HepG2 (cell line): ENCODE results near the gene ANAPC2. TPM values are rescaled to one million over a fixed set of nuclear protein-coding genes. Genes with fewer than 3 reads are reported as not detected.

Experiments used
- ATF1 ChIP-seq: IDR thresholded peaks from 2 replicates; pipeline ENCODE4 v1.6.1; 2016; ENCODE audit warnings: mild to moderate bottlenecking, control low read depth
- FOXP1 ChIP-seq, 2 experiments: fragments of 450-650 bp in 1 of 2; IDR thresholded peaks; 2 replicates each; pipeline ENCODE4 v1.6.1; 2017 to 2018; ENCODE audit warnings: antibody characterized with exemption in 1 of 2
- HNRNPL ChIP-seq: fragments of 200-400 bp; formaldehyde crosslinking; IDR thresholded peaks from 2 replicates; pipeline ENCODE4 v1.6.1; 2017; ENCODE audit warnings: mild to moderate bottlenecking, low read depth, low read length
- MTF2 ChIP-seq: sonication (generic); formaldehyde crosslinking; IDR thresholded peaks from 2 replicates; pipeline ENCODE4 v1.5.0; 2020; ENCODE audit warnings: missing genetic modification reagents, borderline replicate concordance
- PCBP1 ChIP-seq: fragments of 200-400 bp; formaldehyde crosslinking; IDR thresholded peaks from 2 replicates; pipeline ENCODE4 v1.6.1; 2017; ENCODE audit warnings: mild to moderate bottlenecking, low read depth, low read length, borderline replicate concordance
- TCF12 ChIP-seq, 2 experiments: fragments of 450-650 bp in 1 of 2; sonication (generic) in 1 of 2; formaldehyde crosslinking in 1 of 2; IDR thresholded peaks; 2 replicates each; pipeline versions ENCODE4 v1.6.1 to v1.8.0; 2017 to 2022; ENCODE audit warnings: antibody characterized with exemption in 1 of 2, mild to moderate bottlenecking in 1 of 2, missing genetic modification reagents in 1 of 2, moderate library complexity in 1 of 2
- ZFP41 ChIP-seq: sonication (generic); formaldehyde crosslinking; IDR thresholded peaks from 2 replicates; pipeline ENCODE4 v1.4.0; 2020; ENCODE audit warnings: mild to moderate bottlenecking, missing genetic modification reagents, borderline replicate concordance
- ZMYM3 ChIP-seq: sonication (generic); formaldehyde crosslinking; IDR thresholded peaks from 2 replicates; pipeline ENCODE4 v1.5.1; 2020; ENCODE audit warnings: mild to moderate bottlenecking, missing genetic modification reagents
- ZSCAN25 ChIP-seq: sonication (generic); formaldehyde crosslinking; IDR thresholded peaks from 2 replicates; pipeline ENCODE4 v1.8.0; 2022; ENCODE audit warnings: mild to moderate bottlenecking, missing genetic modification reagents
- polyA plus RNA-seq, 8 experiments: library from polyadenylated mRNA; depleted of rRNA in 3 of 8; stranded (reverse) in 7 of 8; unstranded in 1 of 8; fragments of >200 nt; fragmentation: Illumina TruSeq in 4 of 8; extraction: Trizol in 4 of 8; gene quantifications; 2 replicates each; pipeline versions ENCODE4 v1.2.1 to v1.2.3, GENCODE V29; 2011 to 2016; ENCODE audit warnings: low read depth in 4 of 8, missing spikeins in 1 of 8, mixed read lengths in 1 of 8; ENCODE audit not compliant: insufficient read depth in 1 of 8
- total RNA-seq, 5 experiments: library from RNA; depleted of rRNA; stranded (reverse); fragments of >200 nt; fragmentation: Illumina TruSeq; extraction: Trizol; gene quantifications; 2 replicates each; pipeline ENCODE4 v1.2.3, GENCODE V29; 2016; ENCODE audit warnings: low read depth in 1 of 5
- TF ChIP-seq, protein P1 (sequence below): sonication (generic); formaldehyde crosslinking; IDR thresholded peaks from 2 replicates; pipeline ENCODE4 v1.4.0; 2020; ENCODE audit warnings: missing genetic modification reagents, borderline replicate concordance
- TF ChIP-seq, protein P2 (sequence below): sonication (generic); formaldehyde crosslinking; IDR thresholded peaks from 2 replicates; pipeline ENCODE4 v1.8.1; 2023; ENCODE audit warnings: mild to moderate bottlenecking, missing genetic modification reagents, borderline replicate concordance
- TF ChIP-seq, protein P3 (sequence below): sonication (generic); formaldehyde crosslinking; IDR thresholded peaks from 2 replicates; pipeline ENCODE4 v1.4.0; 2020; ENCODE audit warnings: missing genetic modification reagents, mild to moderate bottlenecking, borderline replicate concordance
- TF ChIP-seq, protein P4 (sequence below): sonication (generic); formaldehyde crosslinking; IDR thresholded peaks from 2 replicates; pipeline ENCODE4 v1.8.0; 2022; ENCODE audit warnings: low read depth, missing genetic modification reagents
- TF ChIP-seq, protein P5 (sequence below): sonication (generic); formaldehyde crosslinking; conservative IDR thresholded peaks from 2 replicates; pipeline ENCODE4 v1.4.0; 2020; ENCODE audit warnings: missing genetic modification reagents
- TF ChIP-seq, protein P6 (sequence below): sonication (generic); formaldehyde crosslinking; IDR thresholded peaks from 2 replicates; pipeline ENCODE4 v1.9.0; 2022; ENCODE audit warnings: missing genetic modification reagents, mild to moderate bottlenecking, borderline replicate concordance

Gene ANAPC2
- total and polyA plus RNA-seq, 2 of the 13 experiments (the other 11 are each of a cell fraction or from before 2014, with no cell fraction given): 12.3 to 15.4 TPM

DNA sequence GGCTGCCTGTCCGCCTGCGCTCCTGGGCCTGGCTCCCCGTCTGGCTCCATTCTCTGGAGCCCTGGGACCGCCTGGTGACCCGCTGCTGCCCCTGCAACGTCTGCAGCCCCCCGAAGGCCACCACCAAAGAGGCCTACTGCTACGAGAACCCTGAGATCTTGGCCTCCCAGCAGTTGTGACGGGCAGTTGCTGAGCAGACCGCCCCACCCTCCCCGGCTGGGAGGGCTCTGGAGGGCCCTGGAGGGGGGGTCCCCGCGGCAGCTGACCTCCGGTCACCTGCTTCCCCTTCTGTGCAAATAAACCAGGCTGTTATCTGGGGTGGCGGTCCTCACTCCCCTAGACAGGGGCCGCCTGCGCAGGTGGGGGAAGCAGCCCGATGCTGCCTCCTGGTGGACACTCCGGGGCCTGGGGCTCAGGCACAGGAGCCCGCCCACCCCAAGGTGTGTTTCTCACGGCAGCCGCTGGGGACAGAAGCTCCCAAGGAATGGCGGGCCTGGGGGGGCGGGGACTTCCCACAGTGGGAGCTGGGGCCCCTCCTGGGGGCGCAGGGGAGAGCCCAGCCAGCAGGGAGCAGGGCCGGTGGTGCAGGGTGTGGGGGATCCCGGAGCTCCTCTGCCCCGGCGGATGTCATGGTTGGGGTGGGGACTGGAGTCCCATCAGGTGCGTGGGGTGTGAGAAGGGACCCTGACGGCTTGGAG, 48.0 kb upstream of the ANAPC2 start (continued):
- TF ChIP-seq, protein P1, sequence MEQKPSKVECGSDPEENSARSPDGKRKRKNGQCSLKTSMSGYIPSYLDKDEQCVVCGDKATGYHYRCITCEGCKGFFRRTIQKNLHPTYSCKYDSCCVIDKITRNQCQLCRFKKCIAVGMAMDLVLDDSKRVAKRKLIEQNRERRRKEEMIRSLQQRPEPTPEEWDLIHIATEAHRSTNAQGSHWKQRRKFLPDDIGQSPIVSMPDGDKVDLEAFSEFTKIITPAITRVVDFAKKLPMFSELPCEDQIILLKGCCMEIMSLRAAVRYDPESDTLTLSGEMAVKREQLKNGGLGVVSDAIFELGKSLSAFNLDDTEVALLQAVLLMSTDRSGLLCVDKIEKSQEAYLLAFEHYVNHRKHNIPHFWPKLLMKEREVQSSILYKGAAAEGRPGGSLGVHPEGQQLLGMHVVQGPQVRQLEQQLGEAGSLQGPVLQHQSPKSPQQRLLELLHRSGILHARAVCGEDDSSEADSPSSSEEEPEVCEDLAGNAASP (CRISPR knock-in tag): peak; percentile 69; the same call in 1 of the 2 replicates
- no peak for TF ChIP-seq FOXP1 (IDR thresholded peaks at IDR 0.05)
- TF ChIP-seq FOXP1 (CRISPR knock-in tag; IDR thresholded peaks at IDR 0.05): peak; percentile 41; the same call in 1 of the 2 replicates
- TF ChIP-seq TCF12 (IDR thresholded peaks at IDR 0.05): no peak
- peak; percentile 42; the same call in 1 of the 2 replicates for TF ChIP-seq TCF12 (CRISPR knock-in tag; IDR thresholded peaks at IDR 0.05)
- TF ChIP-seq, protein P2, sequence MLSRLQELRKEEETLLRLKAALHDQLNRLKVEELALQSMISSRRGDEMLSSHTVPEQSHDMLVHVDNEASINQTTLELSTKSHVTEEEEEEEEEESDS (CRISPR knock-in tag): no peak
- peak; percentile 76 for TF ChIP-seq ZSCAN25 (CRISPR knock-in tag)
- TF ChIP-seq, protein P3, sequence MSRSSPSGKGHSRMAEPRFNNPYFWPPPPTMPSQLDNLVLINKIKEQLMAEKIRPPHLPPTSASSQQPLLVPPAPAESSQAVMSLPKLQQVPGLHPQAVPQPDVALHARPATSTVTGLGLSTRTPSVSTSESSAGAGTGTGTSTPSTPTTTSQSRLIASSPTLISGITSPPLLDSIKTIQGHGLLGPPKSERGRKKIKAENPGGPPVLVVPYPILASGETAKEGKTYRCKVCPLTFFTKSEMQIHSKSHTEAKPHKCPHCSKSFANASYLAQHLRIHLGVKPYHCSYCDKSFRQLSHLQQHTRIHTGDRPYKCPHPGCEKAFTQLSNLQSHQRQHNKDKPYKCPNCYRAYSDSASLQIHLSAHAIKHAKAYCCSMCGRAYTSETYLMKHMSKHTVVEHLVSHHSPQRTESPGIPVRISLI (CRISPR knock-in tag): no peak; the same call in 1 of the 2 replicates
- 0 out of 2 replicates have a peak, but pooled peaks have one; percentile 57 for TF ChIP-seq MTF2
- peak; percentile 36; the same call in 1 of the 2 replicates for TF ChIP-seq ZMYM3
- TF ChIP-seq ZFP41 (CRISPR knock-in tag): no peak
- TF ChIP-seq, protein P4, sequence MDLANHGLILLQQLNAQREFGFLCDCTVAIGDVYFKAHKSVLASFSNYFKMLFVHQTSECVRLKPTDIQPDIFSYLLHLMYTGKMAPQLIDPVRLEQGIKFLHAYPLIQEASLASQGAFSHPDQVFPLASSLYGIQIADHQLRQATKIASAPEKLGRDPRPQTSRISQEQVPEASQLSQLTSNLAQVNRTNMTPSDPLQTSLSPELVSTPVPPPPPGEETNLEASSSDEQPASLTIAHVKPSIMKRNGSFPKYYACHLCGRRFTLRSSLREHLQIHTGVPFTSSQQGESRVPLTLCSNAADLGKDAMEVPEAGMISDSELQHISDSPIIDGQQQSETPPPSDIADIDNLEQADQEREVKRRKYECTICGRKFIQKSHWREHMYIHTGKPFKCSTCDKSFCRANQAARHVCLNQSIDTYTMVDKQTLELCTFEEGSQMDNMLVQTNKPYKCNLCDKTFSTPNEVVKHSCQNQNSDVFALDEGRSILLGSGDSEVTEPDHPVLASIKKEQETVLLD (CRISPR knock-in tag): peak; percentile 61; the same call in 1 of the 2 replicates
- TF ChIP-seq, protein P5, sequence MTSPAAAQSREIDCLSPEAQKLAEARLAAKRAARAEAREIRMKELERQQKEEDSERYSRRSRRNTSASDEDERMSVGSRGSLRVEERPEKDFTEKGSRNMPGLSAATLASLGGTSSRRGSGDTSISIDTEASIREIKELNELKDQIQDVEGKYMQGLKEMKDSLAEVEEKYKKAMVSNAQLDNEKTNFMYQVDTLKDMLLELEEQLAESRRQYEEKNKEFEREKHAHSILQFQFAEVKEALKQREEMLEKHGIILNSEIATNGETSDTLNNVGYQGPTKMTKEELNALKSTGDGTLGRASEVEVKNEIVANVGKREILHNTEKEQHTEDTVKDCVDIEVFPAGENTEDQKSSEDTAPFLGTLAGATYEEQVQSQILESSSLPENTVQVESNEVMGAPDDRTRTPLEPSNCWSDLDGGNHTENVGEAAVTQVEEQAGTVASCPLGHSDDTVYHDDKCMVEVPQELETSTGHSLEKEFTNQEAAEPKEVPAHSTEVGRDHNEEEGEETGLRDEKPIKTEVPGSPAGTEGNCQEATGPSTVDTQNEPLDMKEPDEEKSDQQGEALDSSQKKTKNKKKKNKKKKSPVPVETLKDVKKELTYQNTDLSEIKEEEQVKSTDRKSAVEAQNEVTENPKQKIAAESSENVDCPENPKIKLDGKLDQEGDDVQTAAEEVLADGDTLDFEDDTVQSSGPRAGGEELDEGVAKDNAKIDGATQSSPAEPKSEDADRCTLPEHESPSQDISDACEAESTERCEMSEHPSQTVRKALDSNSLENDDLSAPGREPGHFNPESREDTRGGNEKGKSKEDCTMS: no peak
- TF ChIP-seq PCBP1: no peak
- TF ChIP-seq ATF1 (CRISPR knock-in tag): no peak
- peak; percentile 46; the same call in 1 of the 2 replicates for TF ChIP-seq HNRNPL
- TF ChIP-seq, protein P6, sequence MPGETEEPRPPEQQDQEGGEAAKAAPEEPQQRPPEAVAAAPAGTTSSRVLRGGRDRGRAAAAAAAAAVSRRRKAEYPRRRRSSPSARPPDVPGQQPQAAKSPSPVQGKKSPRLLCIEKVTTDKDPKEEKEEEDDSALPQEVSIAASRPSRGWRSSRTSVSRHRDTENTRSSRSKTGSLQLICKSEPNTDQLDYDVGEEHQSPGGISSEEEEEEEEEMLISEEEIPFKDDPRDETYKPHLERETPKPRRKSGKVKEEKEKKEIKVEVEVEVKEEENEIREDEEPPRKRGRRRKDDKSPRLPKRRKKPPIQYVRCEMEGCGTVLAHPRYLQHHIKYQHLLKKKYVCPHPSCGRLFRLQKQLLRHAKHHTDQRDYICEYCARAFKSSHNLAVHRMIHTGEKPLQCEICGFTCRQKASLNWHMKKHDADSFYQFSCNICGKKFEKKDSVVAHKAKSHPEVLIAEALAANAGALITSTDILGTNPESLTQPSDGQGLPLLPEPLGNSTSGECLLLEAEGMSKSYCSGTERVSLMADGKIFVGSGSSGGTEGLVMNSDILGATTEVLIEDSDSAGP (CRISPR knock-in tag): peak; percentile 90
